ENCODE measurements around the gene ALDH2.
"Not testable (repeated sequence)": the region's sequence is repeated elsewhere in the genome, so short reads cannot be mapped to it uniquely, and the experiment has no call there.

ALDH2 gene

GRCh38 chr12:111826316-111826715 is 59.6 kb downstream of the ALDH2 start:
- DNase-seq (ENCODE audit: low read depth in 2 of 2): no peak

- DNase-seq (ENCODE audit: low read depth in 2 of 2): no peak
These were observed 60.3 kb downstream of the ALDH2 start for GRCh38 chr12:111826992-111827391.

GRCh38 chr12:111827907-111828306 is 61.2 kb downstream of the ALDH2 start:
- no peak for DNase-seq (ENCODE audit: low read depth in 2 of 2)

DNA sequence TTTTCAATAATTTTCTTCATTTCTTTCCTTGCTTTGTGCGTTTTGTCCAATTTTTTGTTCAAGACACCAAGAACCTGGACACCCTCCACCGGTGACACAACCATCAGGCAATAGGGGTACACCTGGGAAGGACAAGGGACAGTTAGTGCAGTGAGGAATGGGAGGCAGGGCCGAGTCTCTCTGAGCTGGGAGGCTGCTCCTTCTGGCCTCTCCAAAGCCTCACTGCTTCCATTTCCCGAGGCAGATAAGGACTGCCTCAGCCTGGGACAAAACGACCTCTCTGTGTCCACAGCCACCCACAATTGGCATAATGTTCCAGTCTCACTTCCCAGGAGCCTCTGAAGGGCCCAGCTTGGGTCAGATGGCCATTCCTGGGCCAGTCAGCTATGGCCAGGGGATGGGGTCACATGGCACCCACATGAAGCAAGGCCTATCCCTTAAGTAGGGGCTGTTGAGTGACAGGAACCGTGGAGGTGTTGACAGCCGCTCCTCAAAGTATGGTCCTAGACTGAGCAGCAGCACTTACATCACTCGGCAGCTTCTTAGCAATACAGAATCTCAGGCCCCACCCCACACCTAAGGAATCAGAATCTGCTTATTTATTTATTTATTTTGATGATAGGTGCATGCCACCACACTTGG is 61.7 kb downstream of the ALDH2 start:
- DNase-seq (ENCODE audit: low read depth in 2 of 2): no peak

DNA sequence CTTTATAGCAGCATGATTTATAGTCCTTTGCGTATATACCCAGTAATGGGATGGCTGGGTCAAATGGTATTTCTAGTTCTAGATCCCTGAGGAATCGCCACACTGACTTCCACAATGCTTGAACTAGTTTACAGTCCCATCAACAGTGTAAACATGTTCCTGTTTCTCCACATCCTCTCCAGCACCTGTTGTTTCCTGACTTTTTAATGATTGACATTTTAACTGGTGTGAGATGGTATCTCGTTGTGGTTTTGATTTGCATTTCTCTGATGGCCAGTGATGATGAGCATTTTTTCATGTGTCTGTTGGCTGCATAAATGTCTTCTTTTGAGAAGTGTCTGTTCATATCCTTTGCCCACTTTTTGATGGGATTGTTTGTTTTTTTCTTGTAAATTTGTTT is 62.9 kb downstream of the ALDH2 start:
- not testable (repeated sequence) for DNase-seq (ENCODE audit: low read depth in 2 of 2)

DNA sequence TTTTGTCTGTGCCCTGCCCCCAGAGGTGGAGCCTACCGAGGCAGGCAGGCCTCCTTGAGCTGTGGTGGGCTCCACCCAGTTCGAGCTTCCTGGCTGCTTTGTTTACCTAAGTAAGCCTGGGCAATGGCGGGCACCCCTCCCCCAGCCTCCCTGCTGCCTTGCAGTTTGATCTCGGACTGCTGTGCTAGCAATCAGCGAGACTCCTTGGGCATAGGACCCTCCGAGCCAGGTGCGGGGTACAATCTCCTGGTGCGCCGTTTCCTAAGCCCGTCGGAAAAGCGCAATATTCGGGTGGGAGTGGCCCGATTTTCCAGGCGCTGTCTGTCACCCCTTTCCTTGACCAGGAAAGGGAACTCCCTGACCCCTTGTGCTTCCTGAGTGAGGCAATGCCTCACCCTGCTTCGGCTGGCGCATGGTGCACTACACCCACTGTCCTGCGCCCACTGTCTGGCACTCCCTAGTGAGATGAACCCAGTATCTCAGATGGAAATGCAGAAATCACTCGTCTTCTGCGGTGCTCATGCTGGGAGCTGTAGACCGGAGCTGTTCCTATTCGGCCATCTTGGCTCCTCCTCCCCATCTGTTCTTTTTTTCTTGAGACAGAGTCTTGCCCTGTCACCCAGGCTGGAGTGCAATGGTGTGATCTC is 68.1 kb downstream of the ALDH2 start:
- DNase-seq (ENCODE audit: low read depth in 2 of 2): not testable (repeated sequence)

GRCh38 chr12:111835531-111836181 is 68.9 kb downstream of the ALDH2 start:
- not testable (repeated sequence) for DNase-seq (ENCODE audit: low read depth in 2 of 2)

GRCh38 chr12:111838353-111838752 is 71.6 kb downstream of the ALDH2 start:
- DNase-seq (ENCODE audit: low read depth in 2 of 2): no peak

DNA sequence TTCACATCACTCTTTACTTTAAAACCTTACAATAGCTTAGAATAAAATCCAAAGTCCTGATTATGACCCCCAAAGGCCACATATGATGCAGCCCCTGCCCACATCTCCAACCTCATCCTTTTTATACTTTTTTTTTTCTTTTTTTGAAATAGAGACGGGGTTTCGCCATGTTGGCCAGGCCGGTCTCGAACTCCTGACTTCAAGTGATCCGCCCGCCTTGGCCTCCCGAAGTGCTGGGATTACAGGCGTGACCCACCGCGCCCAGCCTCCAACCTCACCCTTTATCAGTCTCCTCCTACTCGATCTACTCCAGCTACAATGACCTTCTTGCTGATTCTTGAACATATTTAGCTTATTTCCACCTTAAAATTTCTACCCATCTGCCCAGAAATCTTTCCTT is 74.1 kb downstream of the ALDH2 start:
- DNase-seq (ENCODE audit: low read depth in 2 of 2): no peak

DNA sequence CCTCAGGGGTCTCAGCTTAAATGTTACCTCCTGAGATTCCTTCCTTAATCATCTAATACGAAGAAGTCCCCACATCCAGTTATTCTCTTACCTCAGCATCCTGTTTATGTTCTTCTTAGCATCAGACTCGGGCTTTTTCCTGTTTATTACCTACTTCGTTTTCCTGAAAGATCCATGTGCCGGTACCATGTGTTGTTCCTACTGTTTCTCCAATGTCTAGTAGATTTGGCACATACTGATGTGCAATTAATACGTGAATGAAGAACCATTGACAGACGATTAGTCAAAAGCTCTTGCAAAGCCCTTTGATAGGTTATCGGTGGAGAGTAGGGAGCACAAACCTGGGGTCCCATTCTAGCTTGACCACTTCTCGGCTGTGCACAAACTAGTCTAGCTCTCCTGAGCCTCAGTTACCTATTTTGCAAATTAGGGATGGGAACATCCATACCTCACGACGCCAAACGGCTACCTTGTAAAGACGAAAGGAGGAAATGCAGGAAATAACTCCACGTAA is 74.6 kb downstream of the ALDH2 start:
- DNase-seq (ENCODE audit: low read depth in 2 of 2): no peak

GRCh38 chr12:111841750-111842555 is 75.2 kb downstream of the ALDH2 start, which contains the start of gene MAPKAPK5:
MAPKAPK5 (plus strand) TSS chr12:111842228; CDS start chr12:111842734, 506 bp downstream.
- peak; percentile 89 to 97 for DNase-seq (ENCODE audit: low read depth in 2 of 2)

GRCh38 chr12:111842556-111843396 is 76.0 kb downstream of the ALDH2 start:
- no peak for DNase-seq (ENCODE audit: low read depth in 2 of 2)

GRCh38 chr12:111846016-111846415 is 79.3 kb downstream of the ALDH2 start:
- no peak for DNase-seq (ENCODE audit: low read depth in 2 of 2)

DNA sequence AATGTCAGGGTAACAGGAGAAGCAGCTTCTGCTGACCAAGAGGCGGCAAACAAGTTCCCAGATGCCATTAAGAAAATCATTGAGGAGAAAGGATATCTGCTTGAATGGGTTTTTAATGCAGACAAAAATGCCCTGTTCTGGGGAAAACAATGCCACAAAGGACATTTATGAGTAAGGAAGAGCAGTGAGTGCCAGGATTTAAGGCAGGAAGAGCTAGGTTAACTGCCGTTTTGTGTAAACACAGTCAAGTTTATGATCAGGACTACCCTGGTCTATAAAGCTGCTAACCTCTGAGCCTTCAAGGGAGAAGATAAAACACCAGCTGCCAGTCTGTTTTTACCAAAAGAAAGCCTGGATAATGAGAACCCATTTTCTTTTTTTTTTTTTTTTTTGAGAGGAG is 83.8 kb downstream of the ALDH2 start:
- DNase-seq (ENCODE audit: low read depth in 2 of 2): no peak

DNA sequence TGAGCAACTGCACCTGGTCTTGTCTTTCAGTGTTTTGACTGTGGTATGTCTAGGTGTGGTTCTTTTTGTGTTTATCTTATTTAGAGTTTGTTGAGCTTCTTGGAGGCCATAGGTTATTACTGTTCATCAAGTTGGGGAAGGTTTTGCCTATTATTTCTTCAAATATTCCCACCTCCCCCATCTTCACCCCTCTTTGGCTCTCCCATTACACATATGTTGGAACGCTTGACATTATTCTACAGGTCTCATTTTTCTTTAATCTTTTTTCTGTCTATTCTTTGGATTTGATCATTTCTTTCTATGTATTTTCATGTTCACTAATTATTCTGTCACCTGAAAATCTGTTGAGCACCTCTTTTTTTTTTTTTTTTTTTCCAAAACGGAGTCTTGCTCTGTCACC is 91.5 kb downstream of the ALDH2 start:
- DNase-seq (ENCODE audit: low read depth in 2 of 2): no peak

GRCh38 chr12:111858778-111859177 is 92.0 kb downstream of the ALDH2 start:
- DNase-seq (ENCODE audit: low read depth in 2 of 2): no peak

DNA sequence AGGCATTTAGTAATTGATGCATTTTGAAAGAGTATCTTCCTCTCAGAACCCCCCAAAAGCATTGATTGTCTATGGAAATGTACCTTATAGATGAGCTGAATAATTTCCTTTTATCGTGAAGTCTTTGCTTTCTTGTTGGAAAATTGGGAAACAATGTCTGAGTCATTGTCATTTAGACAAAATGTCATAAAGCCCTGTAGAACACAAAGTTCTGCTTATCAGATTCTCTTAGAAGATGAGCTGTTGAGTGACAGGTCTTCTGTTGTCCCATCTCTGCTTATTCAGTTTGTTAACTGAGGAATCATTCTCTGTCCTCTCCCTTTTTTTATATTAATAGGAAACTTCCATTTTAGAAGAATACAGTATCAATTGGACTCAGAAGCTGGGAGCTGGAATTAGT is 98.2 kb downstream of the ALDH2 start:
- no peak for DNase-seq (ENCODE audit: low read depth in 2 of 2)

All from stimulated activated CD4-positive, alpha-beta T cell treated with anti-CD3 and anti-CD28 coated beads, Interleukin-1b, Interleukin-23, amount 100 ng/mL, for 1 hour (primary cell).